GM12878 (cell line): ENCODE results near the gene PCIF1. TPM values are rescaled to one million over a fixed set of nuclear protein-coding genes. Genes with fewer than 3 reads are reported as not detected.

Experiments used
- ATAC-seq: fragments of 200-7000 bp; cut with Tn5 transposase; 3 replicates; pipeline ENCODE4 v1.9.1; 2020; ENCODE audit warnings: mild to moderate bottlenecking, moderate library complexity
- BruUV-seq: library from RNA; stranded (reverse); fragments of 400-500 nt; replicated peaks from 2 replicates; lab custom pipeline; 2021; lab: Mats Ljungman, UMichigan
- CTCF ChIA-PET: fragments of 300-600 bp; sonication (Branson Sonifier 250); formaldehyde crosslinking; extraction: SDS; loops from one replicate; lab custom pipeline; 2021; ENCODE audit warnings: inconsistent platforms; lab: Yijun Ruan, JAX
- POLR2A ChIA-PET: fragments of 350-600 bp; formaldehyde crosslinking; extraction: SDS; loops from one replicate; lab custom pipeline; 2021; ENCODE audit warnings: inconsistent platforms; lab: Charles Lee
- RAD21 ChIA-PET: fragments of 300-600 bp; sonication (Branson Sonifier 250); formaldehyde crosslinking; loops from one replicate; lab custom pipeline; 2023; ENCODE audit warnings: antibody characterized with exemption; ENCODE audit not compliant: unreplicated experiment; lab: Charles Lee
- SMC1A ChIA-PET: fragments of 300-600 bp; sonication (Branson Sonifier 250); formaldehyde crosslinking; loops from one replicate; lab custom pipeline; 2023; ENCODE audit not compliant: unreplicated experiment, uncharacterized antibody; lab: Charles Lee
- DNase-seq: peaks from one replicate; pipeline ENCODE4 v3.0.0-alpha.2; 2011; ENCODE audit warnings: low read depth, low spot score
- FAIRE-seq: peaks from 3 replicates; lab custom pipeline; 2011; peaks lifted over from hg19 to GRCh38; lab: Jason Lieb, UNC
- H2AFZ ChIP-seq: 2 replicates; pipeline ENCODE4 v1.6.0; 2011; ENCODE audit warnings: low read depth, low read length, control low read depth; ENCODE audit not compliant: control insufficient read depth
- H3K27ac ChIP-seq: 2 replicates; pipeline ENCODE4 v1.5.1; 2011; ENCODE audit warnings: control low read depth; ENCODE audit not compliant: control insufficient read depth, insufficient read depth
- H3K27me3 ChIP-seq, 2 experiments: replicated peaks in 1 of 2; 2 replicates each; pipeline versions ENCODE4 v1.6.0 to v1.6.1; 2011; ENCODE audit warnings: low read length in 1 of 2; ENCODE audit not compliant: control insufficient read depth in 2 of 2, insufficient read depth in 2 of 2
- H3K36me3 ChIP-seq, 2 experiments: 2 replicates each; pipeline ENCODE4 v1.5.1; 2011; ENCODE audit warnings: low read length in 1 of 2; ENCODE audit not compliant: control insufficient read depth in 2 of 2, insufficient read depth in 2 of 2
- H3K4me1 ChIP-seq: 2 replicates; pipeline ENCODE4 v1.6.1; 2011; ENCODE audit warnings: mild to moderate bottlenecking, low read length, moderate library complexity, mixed read lengths; ENCODE audit not compliant: control insufficient read depth, insufficient read depth
- H3K4me2 ChIP-seq: 2 replicates; pipeline ENCODE4 v1.6.0; 2011; ENCODE audit warnings: control low read depth; ENCODE audit not compliant: control insufficient read depth, insufficient read depth
- H3K4me3 ChIP-seq: fragments of 200-600 bp; sonication (generic); 2 replicates; pipeline ENCODE4 v1.5.1; 2016
- H3K79me2 ChIP-seq: 2 replicates; pipeline ENCODE4 v1.6.0; 2011; ENCODE audit warnings: low read length; ENCODE audit not compliant: control insufficient read depth, insufficient read depth
- H3K9ac ChIP-seq: 2 replicates; pipeline ENCODE4 v1.8.0; 2011; ENCODE audit warnings: low read length, control low read depth, mixed read lengths; ENCODE audit not compliant: control insufficient read depth, insufficient read depth
- H3K9me3 ChIP-seq: replicated peaks from 3 replicates; pipeline ENCODE4 v1.5.1; 2011; ENCODE audit warnings: mild to moderate bottlenecking, low read length; ENCODE audit not compliant: control insufficient read depth, insufficient read depth
- H4K20me1 ChIP-seq: 2 replicates; pipeline ENCODE4 v1.6.0; 2011; ENCODE audit not compliant: control insufficient read depth, insufficient read depth
- CREB1 ChIP-seq: IDR thresholded peaks from 2 replicates; pipeline ENCODE4 v1.6.1; 2012; ENCODE audit warnings: low read depth, mild to moderate bottlenecking, inconsistent platforms
- EED ChIP-seq: sonication (generic); IDR thresholded peaks from 2 replicates; pipeline ENCODE4 v1.6.1; 2016; ENCODE audit warnings: antibody characterized with exemption, low read depth
- EGR1 ChIP-seq, 2 experiments: IDR thresholded peaks; 1 replicate in 1 of 2; 2 replicates in 1 of 2; pipeline ENCODE4 v1.6.1; 2011 to 2012; ENCODE audit warnings: low read depth in 2 of 2, low read length in 2 of 2, borderline replicate concordance in 1 of 2, mild to moderate bottlenecking in 1 of 2, moderate library complexity in 1 of 2
- EP300 ChIP-seq, 2 experiments: fragments of 150-350 bp in 1 of 2; IDR thresholded peaks; 2 replicates each; pipeline ENCODE4 v1.6.1; 2011 to 2012; ENCODE audit warnings: low read depth in 2 of 2, low read length in 2 of 2, borderline replicate concordance in 1 of 2, improper control_type of control experiment in 1 of 2, inconsistent platforms in 1 of 2; ENCODE audit not compliant: control insufficient read depth in 1 of 2
- ESRRA ChIP-seq: IDR thresholded peaks from 2 replicates; pipeline ENCODE4 v1.6.1; 2012; ENCODE audit warnings: mild to moderate bottlenecking, low read length, improper control_type of control experiment
- FOXK2 ChIP-seq: fragments of 450-650 bp; IDR thresholded peaks from 2 replicates; pipeline ENCODE4 v1.6.1; 2017; ENCODE audit warnings: mild to moderate bottlenecking, moderate library complexity
- PML ChIP-seq: IDR thresholded peaks from 2 replicates; pipeline ENCODE4 v1.6.1; 2012; ENCODE audit warnings: low read length, inconsistent platforms
- POLR2A ChIP-seq: IDR thresholded peaks from 2 replicates; pipeline ENCODE4 v1.6.1; 2011; ENCODE audit warnings: low read depth, mild to moderate bottlenecking, low read length
- RCOR1 ChIP-seq: conservative IDR thresholded peaks from 2 replicates; pipeline ENCODE4 v1.6.1; 2012; ENCODE audit warnings: low read depth, low read length, improper control_type of control experiment
- SMAD1 ChIP-seq: fragments of 450-650 bp; IDR thresholded peaks from 2 replicates; pipeline ENCODE4 v1.6.1; 2018; ENCODE audit warnings: mild to moderate bottlenecking, low read depth; ENCODE audit not compliant: partially characterized antibody
- TAF1 ChIP-seq: IDR thresholded peaks from 2 replicates; pipeline ENCODE4 v1.6.1; 2011; ENCODE audit warnings: mild to moderate bottlenecking, low read depth, low read length, borderline replicate concordance
- TBL1XR1 ChIP-seq: IDR thresholded peaks from 2 replicates; pipeline ENCODE4 v1.6.1; 2012; ENCODE audit warnings: low read depth, low read length, improper control_type of control experiment
- WGBS: methylation state at CpG from one replicate; pipeline ENCODE4 v1.1.6; 2016; ENCODE audit warnings: low lambda C conversion rate; ENCODE audit not compliant: insufficient replicate concordance, insufficient coverage; ENCODE audit errors: missing lambda C conversion rate; 5-methylcytosine and 5-hydroxymethylcytosine counted together
- in situ Hi-C: fragments of 300-500 bp; cut with MboI; formaldehyde crosslinking; loops from 9 replicates; pipeline ENCODE4 v1.14.3; 2018; ENCODE audit warnings: mixed read lengths
- intact Hi-C: fragments of 100-400 bp; cut with micrococcal nuclease; formaldehyde crosslinking; loops from one replicate; pipeline ENCODE4 v1.14.2; 2022; ENCODE audit not compliant: unreplicated experiment
- polyA plus RNA-seq, 11 experiments: library from polyadenylated mRNA; depleted of rRNA in 4 of 11; unstranded in 6 of 11; stranded (reverse) in 5 of 11; fragments of >200 nt; fragmentation: Nextera tagmentation in 4 of 11; fragmentation: Illumina TruSeq in 1 of 11; extraction: Ambion mirVana in 4 of 11; extraction: Trizol in 1 of 11; gene quantifications; 1 replicate in 1 of 11; 2 replicates in 10 of 11; pipeline versions ENCODE4 v1.2.1 to v1.2.3, GENCODE V29; 2011 to 2016; ENCODE audit warnings: inconsistent platforms in 2 of 11, missing spikeins in 2 of 11, low read depth in 1 of 11
- total RNA-seq, 4 experiments: library from RNA; depleted of rRNA in 3 of 4; stranded (reverse); fragments of >200 nt in 3 of 4; fragmentation: Illumina TruSeq in 1 of 4; extraction: Trizol in 1 of 4; gene quantifications; 2 replicates each; pipeline versions ENCODE4 v1.2.1 to v1.2.3, GENCODE V29; 2013 to 2021
- TF ChIP-seq, protein P1 (sequence below): IDR thresholded peaks from 2 replicates; pipeline ENCODE4 v1.6.1; 2012; ENCODE audit warnings: low read depth, low read length, improper control_type of control experiment

The PCIF1 gene
- total and polyA plus RNA-seq, 10 of the 15 experiments (the other 5 are each of a cell fraction or from before 2014, with no cell fraction given) = 8.4 to 32.9 (median 17.6) TPM

DNA sequence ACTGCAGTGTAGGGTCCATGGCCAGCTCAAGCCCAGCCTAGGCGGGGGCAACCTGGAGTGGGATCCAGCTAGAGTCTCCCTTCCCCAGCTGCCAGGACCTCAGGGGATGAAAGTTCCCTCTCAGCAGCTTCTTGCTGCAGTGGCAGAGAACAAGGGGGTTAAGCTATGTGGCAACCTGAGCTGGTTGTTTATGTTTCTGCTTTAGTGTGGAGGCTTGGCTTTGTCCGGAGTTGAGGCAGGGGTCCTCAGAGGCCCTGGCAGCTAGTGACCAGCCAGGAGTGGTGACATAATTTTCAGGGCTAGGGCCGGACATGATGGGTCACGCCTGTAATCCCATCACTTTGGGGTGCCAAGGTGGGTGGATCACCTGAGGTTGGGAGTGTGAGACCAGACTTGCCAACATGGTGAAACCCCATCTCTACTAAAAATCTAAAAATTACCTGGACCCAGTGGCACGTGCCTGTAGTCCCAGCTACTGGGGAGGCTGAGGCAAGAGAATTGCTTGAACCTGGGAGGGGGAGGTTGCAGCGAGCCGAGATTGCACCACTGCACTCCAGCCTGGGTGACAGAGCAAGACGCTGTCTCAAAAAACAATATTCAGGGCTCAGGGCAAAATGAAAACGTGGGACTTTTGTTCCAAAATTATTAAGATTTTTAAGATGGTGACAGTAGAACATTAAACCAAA lies 8.5 kb upstream of the PCIF1 start:
- no TSS peak for BruUV-seq
- Histone ChIP-seq H3K27ac (no peak overlapping the region), H2AFZ (no peak overlapping the region), H3K4me1 (no peaks in the 10 kb centered on the region), H3K79me2 (no peaks in the 10 kb centered on the region), H3K36me3 (no peaks in the 10 kb centered on the region), H3K4me3 (no peak overlapping the region), H3K9me3 (no peaks in the 10 kb centered on the region), H3K9ac (no peak overlapping the region), H3K27me3 (no peaks in the 10 kb centered on the region), H3K4me2 (no peak overlapping the region), H4K20me1 (no peaks in the 10 kb centered on the region)
- SMC1A ChIA-PET = no interaction called here
- DNase-seq = no peak
- intact Hi-C loops (no loop called here), in situ Hi-C loops (no loop called here)
- 22% methylated on average over 9 of the region's 9 CpGs for WGBS
- TF ChIP-seq POLR2A = no peak
- no peak for FAIRE-seq
- POLR2A ChIA-PET = interaction anchor here (0.6 kb wide), 1 partner anchor 9 kb away, joined by 4 read pairs; no protein-coding TSS in a partner anchor
- no peak for ATAC-seq
- CTCF ChIA-PET = interaction anchor here (0.8 to 1.9 kb wide), 2 partner anchors 9 to 127 kb away, joined by 3 to 6 read pairs; no protein-coding TSS in a partner anchor
- RAD21 ChIA-PET = interaction anchor here (1.1 kb wide), 1 partner anchor 127 kb away, joined by 3 read pairs; no protein-coding TSS in a partner anchor

DNA sequence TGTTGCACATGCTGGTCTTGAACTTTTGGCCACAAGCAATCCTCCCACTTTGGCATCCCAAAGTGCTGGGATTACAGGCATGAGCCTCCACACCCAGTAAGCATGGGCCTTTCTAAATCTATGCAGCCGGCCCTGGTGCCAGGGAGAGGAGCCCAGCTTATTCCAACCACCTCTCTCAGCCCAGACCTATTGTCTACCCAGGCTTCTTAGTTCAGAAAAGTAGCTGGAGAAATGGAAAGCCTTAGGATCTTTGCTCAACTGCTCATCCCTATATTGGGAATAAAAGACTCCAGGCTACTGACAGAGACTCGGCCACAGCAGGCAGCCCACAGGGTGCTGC lies 7.8 kb upstream of the PCIF1 start:
- CTCF ChIA-PET = interaction anchor here (1.9 kb wide), 1 partner anchor 127 kb away, joined by 6 read pairs; no protein-coding TSS in a partner anchor
- no peaks in the 10 kb centered on the region for H4K20me1 ChIP-seq
- no peaks in the 10 kb centered on the region for H3K4me1 ChIP-seq
- SMC1A ChIA-PET = no interaction called here
- H3K27me3 ChIP-seq = no peaks in the 10 kb centered on the region
- intact Hi-C loops = no loop called here
- WGBS = 47% methylated on average over 2 of the region's 2 CpGs
- no peak overlapping the region for H3K4me2 ChIP-seq
- RAD21 ChIA-PET = no interaction called here
- ATAC-seq = no peak
- H3K79me2 ChIP-seq = no peaks in the 10 kb centered on the region
- no peak overlapping the region for H3K9ac ChIP-seq
- POLR2A ChIA-PET = interaction anchor here (0.6 kb wide), 1 partner anchor 9 kb away, joined by 4 read pairs; no protein-coding TSS in a partner anchor
- no peak overlapping the region for H2AFZ ChIP-seq
- no TSS peak for BruUV-seq
- no peak overlapping the region for H3K4me3 ChIP-seq
- H3K27ac ChIP-seq = no peak overlapping the region
- in situ Hi-C loops = no loop called here
- no peak for DNase-seq
- FAIRE-seq = no peak
- no peak for TF ChIP-seq PML
- no peak for TF ChIP-seq TBL1XR1
- TF ChIP-seq EGR1 (IDR thresholded peaks at IDR 0.05; ENCODE audit: borderline replicate concordance in 1 of 2, low read depth in 2 of 2, low read length in 2 of 2) = no peak
- no peak for TF ChIP-seq EED
- no peak for TF ChIP-seq CREB1
- TF ChIP-seq FOXK2 = no peak
- no peak for TF ChIP-seq SMAD1
- no peak for TF ChIP-seq ESRRA
- TF ChIP-seq EP300 (IDR thresholded peaks at IDR 0.05; ENCODE audit: borderline replicate concordance in 1 of 2, control insufficient read depth in 1 of 2, low read depth in 2 of 2, low read length in 2 of 2) = no peak
- TF ChIP-seq, protein P1, sequence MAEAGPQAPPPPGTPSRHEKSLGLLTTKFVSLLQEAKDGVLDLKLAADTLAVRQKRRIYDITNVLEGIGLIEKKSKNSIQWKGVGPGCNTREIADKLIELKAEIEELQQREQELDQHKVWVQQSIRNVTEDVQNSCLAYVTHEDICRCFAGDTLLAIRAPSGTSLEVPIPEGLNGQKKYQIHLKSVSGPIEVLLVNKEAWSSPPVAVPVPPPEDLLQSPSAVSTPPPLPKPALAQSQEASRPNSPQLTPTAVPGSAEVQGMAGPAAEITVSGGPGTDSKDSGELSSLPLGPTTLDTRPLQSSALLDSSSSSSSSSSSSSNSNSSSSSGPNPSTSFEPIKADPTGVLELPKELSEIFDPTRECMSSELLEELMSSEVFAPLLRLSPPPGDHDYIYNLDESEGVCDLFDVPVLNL = no peak
- no peak for TF ChIP-seq RCOR1
- TF ChIP-seq TAF1 = no peak
- H3K9me3 ChIP-seq = no peaks in the 10 kb centered on the region
- H3K36me3 ChIP-seq = no peaks in the 10 kb centered on the region
